Urinary bladder (tissue), 4 donors: ENCODE data around the gene ADAM29. TPM values are rescaled to one million over a fixed set of nuclear protein-coding genes. Genes with fewer than 3 reads are reported as not detected.
"Not testable (repeated sequence)": the region's sequence is repeated elsewhere in the genome, so short reads cannot be mapped to it uniquely, and the experiment has no call there.

ENCODE experiments used
- DNase-seq: peaks from one replicate; pipeline ENCODE4 v3.0.0-alpha.2; 2015; ENCODE audit errors: extremely low spot score
- H3K27ac ChIP-seq: one replicate; pipeline ENCODE4 v1.5.1; 2013; ENCODE audit warnings: low read depth, mild to moderate bottlenecking, moderate library complexity
- H3K36me3 ChIP-seq: one replicate; pipeline ENCODE4 v1.6.1; 2013; ENCODE audit warnings: mild to moderate bottlenecking, moderate library complexity; ENCODE audit not compliant: insufficient read depth
- H3K4me1 ChIP-seq: one replicate; pipeline ENCODE4 v1.6.1; 2013; ENCODE audit warnings: mild to moderate bottlenecking, moderate library complexity; ENCODE audit not compliant: insufficient read depth
- H3K4me3 ChIP-seq: one replicate; pipeline ENCODE4 v1.5.1; 2013; ENCODE audit warnings: low read depth, low read length
- WGBS: extraction: QIAGEN DNeasy Blood & Tissue Kit; methylation state at CpG from one replicate; pipeline ENCODE4 v1.1.7; 2013; 5-methylcytosine and 5-hydroxymethylcytosine counted together
- polyA plus RNA-seq: library from polyadenylated mRNA; stranded (reverse); fragments of 200-250 nt; gene quantifications from one replicate; pipeline ENCODE4 v1.2.3, GENCODE V29; 2013
- total RNA-seq: library from RNA; depleted of rRNA; stranded (reverse); fragments of >200 nt; gene quantifications from one replicate; pipeline ENCODE4 v1.2.3, GENCODE V29; 2014
- donor health status: healthy with polysubstance abuse.
- donor health status: healthy.

ADAM29 gene
- total RNA-seq (not detected), polyA plus RNA-seq (not detected)

DNA sequence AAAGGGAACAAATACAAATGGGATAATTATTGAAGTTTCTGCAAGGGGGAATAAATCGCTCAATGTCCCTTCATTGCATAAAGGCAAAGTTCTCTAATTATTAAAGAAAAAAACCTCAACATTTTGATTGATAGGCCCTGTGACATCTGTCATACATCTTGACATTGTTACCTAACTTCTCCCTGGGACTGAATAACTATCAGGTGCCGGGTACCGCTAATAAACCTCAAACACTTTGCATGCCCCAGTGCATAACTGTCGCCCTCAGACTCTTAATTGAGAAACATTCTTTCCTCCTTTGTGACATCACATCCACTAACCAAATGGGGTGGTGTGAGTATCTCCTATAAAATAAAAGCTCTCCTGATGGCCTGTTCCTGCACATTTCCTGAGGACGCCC, at the start of gene ADAM29:
Gene ADAM29, plus strand, starts transcription at position 301 of the 400 bp plus-strand sequence. CDS start 57,168 bp downstream, outside the sequence.
- no peak for DNase-seq
- Histone ChIP-seq H3K27ac (no peak within 1 kb of the TSS), H3K4me3 (no peak within 1 kb of the TSS), H3K4me1 (no peaks in the 10 kb centered on the region), H3K36me3 (no peaks in the 10 kb centered on the region)
- WGBS, result 89% methylated on average over 5 of the region's 5 CpGs

DNA sequence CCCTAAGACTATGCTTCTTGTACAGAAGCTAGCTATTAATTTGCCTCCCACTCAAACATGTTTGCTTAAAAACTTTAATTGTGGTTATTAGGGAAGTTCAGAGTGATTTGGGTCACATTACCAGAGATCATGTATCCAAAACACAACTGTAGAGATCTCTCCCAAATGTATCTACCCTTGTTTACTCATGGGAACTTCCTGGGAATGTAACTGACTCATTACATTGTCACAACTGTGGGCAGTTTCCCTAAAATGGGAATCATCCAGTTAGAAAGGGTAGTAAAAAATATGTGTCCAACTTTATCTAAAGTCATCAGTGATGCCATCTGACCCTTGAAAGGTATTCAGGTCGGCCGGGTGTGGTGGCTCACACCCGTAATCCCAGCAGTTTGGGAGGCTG, 48.8 kb upstream of the ADAM29 start:
- no peaks in the 10 kb centered on the region for H3K4me1 ChIP-seq
- no peak for DNase-seq
- H3K36me3 ChIP-seq, result no peaks in the 10 kb centered on the region
- H3K4me3 ChIP-seq, result no peak overlapping the region
- H3K27ac ChIP-seq, result no peak overlapping the region
- 73% methylated on average over 3 of the region's 3 CpGs for WGBS

DNA sequence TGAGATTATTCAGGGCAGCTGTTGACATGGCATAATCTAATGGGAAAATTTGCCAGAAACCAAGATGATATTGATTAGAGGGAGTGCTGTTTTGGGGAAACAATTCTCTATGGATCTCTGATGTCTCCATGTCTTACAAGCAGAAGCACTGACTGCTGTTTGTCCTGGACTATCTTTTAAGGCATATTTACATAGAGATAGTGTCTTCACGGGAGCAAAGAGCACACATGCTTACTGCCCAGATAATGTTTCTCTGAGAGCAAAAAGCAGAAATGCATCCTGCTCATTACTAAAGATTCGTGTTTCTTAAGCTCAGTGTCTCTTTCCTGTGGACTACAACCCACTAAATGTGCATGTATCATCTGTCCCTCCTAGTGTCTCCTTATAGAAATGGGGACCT, 47.8 kb upstream of the ADAM29 start:
- no peak overlapping the region for H3K27ac ChIP-seq
- no peaks in the 10 kb centered on the region for H3K4me1 ChIP-seq
- no peak overlapping the region for H3K4me3 ChIP-seq
- 33% methylated on average over 2 of the region's 2 CpGs for WGBS
- no peak for DNase-seq
- no peaks in the 10 kb centered on the region for H3K36me3 ChIP-seq

DNA sequence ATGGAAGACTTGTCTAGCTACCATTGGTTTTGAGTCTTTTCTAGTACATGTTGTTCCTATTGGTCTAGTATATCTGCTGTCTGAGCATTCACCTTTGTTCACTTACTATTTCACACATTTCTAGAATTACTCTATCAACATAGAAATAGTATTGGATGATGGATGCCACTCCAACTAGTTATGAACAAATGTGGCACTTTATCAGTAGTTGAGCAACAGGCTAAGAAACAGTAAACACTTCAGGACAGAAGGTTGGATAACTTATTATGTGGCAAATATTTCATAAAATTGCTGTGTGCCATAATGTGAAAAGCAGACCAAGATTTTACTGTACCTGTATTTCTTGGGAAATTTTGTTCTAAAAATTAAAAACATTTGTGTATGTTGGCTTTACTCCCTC, 46.8 kb upstream of the ADAM29 start:
- Histone ChIP-seq H3K36me3 (no peaks in the 10 kb centered on the region), H3K4me3 (no peak overlapping the region), H3K27ac (no peak overlapping the region), H3K4me1 (no peaks in the 10 kb centered on the region)
- DNase-seq, result no peak

DNA sequence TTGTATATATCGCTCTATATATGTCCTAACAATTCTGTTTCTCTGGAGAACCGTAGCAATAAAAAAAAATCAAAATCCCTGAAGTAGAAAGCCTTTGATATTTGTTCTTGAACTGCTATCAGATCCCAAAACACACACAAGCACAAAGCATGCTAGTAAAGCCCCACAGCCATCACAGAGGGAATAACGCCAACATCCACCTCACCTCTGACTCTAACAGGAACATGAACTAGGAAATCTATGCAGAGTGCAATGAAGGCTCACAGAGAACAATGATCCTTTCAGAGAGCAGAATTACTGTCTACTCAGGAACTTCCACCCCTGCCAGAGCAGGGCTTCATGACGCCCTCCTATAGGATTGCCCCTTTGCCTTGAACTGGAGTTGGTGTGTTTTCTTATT, 45.0 kb upstream of the ADAM29 start:
- DNase-seq, H3K36me3 ChIP-seq, H3K4me3 ChIP-seq, H3K27ac ChIP-seq, H3K4me1 ChIP-seq: not testable (repeated sequence)
- WGBS, result 28% methylated on average over 3 of the region's 4 CpGs

DNA sequence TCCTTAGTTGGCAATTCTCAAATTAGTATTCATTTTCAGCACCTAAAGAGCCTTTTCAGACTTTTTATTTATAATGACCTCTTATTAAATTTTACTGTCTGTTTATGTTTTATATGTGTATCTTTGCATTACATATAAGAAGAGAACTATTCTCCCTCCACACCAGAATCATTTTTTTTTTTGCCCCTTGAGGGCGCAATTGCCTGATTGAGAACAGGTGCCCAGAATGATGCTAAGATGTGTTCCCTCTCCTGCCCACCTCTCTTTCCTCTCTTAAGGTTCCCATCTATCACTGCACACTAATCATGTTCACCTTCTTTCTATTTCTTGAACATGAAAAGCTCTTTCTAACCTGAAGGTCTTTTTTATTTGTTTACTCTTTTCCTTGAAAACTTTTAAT, 44.2 kb upstream of the ADAM29 start:
- 53% methylated on average over 1 of the region's 1 CpG for WGBS
- no peak overlapping the region for H3K4me3 ChIP-seq

DNA sequence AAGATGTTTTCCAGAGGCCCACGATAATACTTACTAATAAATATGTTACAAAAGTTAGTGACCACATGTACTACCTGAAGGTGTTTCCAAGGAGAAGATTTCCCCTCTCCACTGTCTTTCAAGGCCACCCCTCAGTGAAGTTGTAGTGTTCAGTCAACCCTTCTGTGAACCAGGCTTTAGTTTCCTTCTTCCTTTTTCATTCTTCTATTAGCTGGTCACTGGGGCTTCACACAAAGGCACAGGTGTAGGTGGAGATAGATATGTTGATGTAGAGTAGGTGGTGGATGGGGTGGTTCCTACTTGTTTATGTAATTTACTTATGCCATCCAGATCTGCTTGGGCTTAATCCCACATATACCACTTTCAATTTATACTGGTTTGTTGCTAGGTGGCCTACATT, 43.3 kb upstream of the ADAM29 start:
- Histone ChIP-seq H3K4me1 (no peaks in the 10 kb centered on the region), H3K36me3 (no peaks in the 10 kb centered on the region), H3K4me3 (no peak overlapping the region), H3K27ac (no peak overlapping the region)
- WGBS, result 77% methylated on average over 1 of the region's 1 CpG
- DNase-seq, result no peak

More for the DNA sequence above, 44.2 kb upstream of the ADAM29 start:
- H3K36me3 ChIP-seq, result no peaks in the 10 kb centered on the region
- no peaks in the 10 kb centered on the region for H3K4me1 ChIP-seq
- H3K27ac ChIP-seq, result no peak overlapping the region
- DNase-seq, result no peak

DNA sequence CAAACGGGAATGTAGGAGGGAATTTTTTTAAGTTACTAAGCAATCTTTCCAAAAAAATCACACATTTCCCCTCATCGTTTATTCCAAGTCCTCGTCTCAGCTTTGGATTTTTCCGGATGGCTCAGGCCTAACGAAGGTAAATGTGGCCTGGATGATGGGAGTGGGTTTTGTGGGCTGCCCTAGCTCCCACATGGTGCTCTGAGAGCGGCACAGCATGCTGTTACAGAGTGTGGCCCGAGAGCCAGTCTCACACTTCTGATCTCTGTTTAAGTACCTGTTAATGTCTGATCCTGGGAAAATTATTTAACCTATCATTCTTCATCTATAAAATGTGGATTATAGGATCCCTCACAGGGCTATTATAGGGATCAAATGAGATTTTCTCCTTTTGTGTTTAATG, 38.2 kb upstream of the ADAM29 start:
- Histone ChIP-seq H3K36me3 (no peaks in the 10 kb centered on the region), H3K4me1 (no peaks in the 10 kb centered on the region), H3K27ac (no peak overlapping the region), H3K4me3 (no peak overlapping the region)
- DNase-seq, result no peak
- WGBS, result 64% methylated on average over 7 of the region's 7 CpGs

DNA sequence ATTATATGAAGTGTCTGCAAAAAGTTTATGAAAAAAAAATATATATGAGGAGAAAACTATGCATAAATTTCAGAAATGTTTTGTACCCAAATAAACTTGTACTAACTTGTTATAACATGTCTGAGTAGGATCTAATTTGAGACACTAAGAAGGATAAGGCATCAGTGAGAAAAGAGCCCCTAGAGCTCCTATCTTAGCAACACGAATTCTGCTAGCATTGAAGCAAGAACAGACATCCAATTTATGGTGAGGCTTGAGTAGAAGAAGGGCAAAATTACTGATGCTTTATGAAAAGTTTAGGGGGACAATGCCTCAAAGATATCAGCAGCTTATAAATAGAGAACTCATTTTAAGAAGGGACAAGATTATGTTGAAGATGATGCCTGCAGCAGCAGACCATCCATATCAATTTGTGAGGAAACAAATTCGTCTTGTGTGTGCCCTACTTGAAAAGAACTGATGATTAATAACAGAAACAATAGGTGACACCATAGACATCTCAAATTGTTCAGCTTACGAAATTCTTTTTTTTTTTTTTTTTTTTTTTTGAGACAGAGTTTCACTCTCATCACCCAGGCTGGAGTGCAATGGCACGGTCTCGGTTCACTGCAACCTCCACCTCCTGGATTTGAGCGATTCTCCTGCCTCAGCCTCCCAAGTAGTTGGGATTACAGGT, 35.7 kb upstream of the ADAM29 start:
- WGBS, result 73% methylated on average over 6 of the region's 6 CpGs
- Histone ChIP-seq H3K4me3 (no peak overlapping the region), H3K27ac (no peak overlapping the region), H3K4me1 (no peaks in the 10 kb centered on the region), H3K36me3 (no peaks in the 10 kb centered on the region)
- DNase-seq, result no peak

DNA sequence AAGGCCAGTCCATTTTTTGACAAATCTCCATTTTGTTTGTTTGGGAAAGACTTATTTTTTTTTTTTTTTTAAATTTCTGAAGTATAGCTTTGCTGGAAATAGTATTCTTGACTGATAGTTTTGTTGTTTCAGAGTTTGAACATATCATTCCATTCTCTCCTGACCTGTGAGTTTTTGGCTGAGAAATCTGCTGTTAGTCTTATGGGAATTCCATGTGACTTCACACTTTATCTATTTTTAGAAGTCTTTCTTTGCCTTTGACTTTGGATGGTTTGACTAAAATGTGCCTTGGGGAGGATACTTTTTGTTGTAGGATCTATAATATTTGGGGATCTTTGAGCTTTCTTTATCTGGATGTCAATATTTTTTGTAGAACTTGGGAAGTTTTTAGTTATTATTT, 10.7 kb upstream of the ADAM29 start:
- H3K4me3 ChIP-seq, result no peak overlapping the region
- no peak for DNase-seq
- H3K4me1 ChIP-seq, result no peaks in the 10 kb centered on the region
- H3K27ac ChIP-seq, result no peak overlapping the region
- no peaks in the 10 kb centered on the region for H3K36me3 ChIP-seq

DNA sequence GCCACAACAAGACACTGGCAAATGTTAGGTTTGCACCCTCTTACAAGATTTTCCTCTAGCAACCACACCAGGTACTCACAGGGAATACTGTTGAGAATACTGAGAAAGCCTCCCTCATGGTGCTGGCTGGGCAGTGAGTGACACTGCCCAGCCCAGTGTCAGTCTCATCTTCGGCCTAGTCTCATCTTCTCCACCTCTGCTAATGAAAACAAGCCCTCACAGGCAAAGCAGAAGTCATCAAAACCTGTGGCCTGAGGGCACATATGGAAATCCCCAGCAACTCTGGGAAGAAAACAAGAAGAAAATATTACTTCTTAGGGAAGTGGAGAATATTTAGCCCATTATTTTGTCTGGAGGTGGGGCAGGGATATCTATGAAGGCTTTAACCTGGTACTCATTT, 7.9 kb upstream of the ADAM29 start:
- DNase-seq, result no peak
- H3K4me3 ChIP-seq, result no peak overlapping the region
- 59% methylated on average over 1 of the region's 1 CpG for WGBS

DNA sequence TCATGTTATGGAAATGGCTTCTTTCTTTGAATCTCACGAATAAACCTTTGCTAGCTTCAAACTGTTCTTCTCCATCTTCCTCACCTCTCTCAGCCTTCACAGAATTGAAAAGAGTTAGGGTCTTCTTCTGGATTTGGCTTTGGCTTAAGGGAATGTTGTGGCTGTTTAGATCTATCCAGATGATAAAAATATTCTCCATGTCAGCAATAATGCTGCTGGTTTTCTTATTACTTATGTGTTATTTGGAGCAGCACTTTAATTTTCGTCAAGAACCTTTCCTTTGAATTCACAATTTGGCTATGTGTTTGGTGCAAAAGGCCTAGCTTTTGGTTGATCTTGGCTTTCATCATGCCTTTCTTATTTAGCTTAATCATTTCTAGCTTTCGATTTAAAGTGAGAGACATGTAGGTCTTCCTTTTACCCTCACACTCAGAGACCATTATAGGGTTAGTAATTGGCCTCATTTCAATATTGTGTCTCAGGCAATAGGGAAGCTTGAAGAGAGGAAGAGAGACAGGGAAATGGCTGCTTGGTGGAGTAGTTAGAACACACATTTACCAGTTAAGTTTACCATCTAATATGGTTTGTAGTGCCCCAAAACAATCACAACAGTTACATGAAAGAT, 5.1 kb upstream of the ADAM29 start:
- Histone ChIP-seq H3K36me3 (no peaks in the 10 kb centered on the region), H3K4me3 (no peak overlapping the region), H3K27ac (no peak overlapping the region), H3K4me1 (no peaks in the 10 kb centered on the region)
- 84% methylated on average over 3 of the region's 3 CpGs for WGBS
- no peak for DNase-seq

More for the DNA sequence above, 7.9 kb upstream of the ADAM29 start:
- H3K4me1 ChIP-seq, result no peaks in the 10 kb centered on the region
- H3K36me3 ChIP-seq, result no peaks in the 10 kb centered on the region
- H3K27ac ChIP-seq, result no peak overlapping the region

DNA sequence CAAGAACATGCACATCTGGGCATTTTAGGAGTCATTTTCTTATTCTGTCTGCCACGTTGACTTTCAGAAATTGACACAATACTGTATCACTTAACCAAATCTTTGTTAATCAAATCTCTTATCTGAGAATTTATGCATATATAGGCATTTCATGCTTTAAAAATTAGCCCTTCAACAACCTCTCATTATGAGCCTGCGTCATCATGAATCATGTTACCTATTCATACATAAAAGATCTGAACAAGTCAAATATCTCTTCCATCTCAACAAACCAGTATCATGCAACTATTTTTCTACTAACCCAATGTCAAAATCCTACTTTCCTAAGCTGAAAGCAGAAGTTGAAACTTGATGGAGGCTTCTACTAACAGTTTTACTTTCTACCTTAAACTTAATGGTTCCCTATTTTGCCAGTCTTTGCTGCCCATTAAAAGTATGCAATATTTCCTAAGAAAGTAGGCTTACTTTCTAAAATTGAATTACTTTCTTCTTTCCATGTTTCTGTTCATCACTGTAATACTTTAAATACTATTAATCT, 1.8 kb downstream of the ADAM29 start:
- no peaks in the 10 kb centered on the region for H3K4me1 ChIP-seq
- WGBS, result 81% methylated on average over 2 of the region's 2 CpGs
- H3K4me3 ChIP-seq, result no peak overlapping the region
- no peak for DNase-seq
- no peak overlapping the region for H3K27ac ChIP-seq
- no peaks in the 10 kb centered on the region for H3K36me3 ChIP-seq

DNA sequence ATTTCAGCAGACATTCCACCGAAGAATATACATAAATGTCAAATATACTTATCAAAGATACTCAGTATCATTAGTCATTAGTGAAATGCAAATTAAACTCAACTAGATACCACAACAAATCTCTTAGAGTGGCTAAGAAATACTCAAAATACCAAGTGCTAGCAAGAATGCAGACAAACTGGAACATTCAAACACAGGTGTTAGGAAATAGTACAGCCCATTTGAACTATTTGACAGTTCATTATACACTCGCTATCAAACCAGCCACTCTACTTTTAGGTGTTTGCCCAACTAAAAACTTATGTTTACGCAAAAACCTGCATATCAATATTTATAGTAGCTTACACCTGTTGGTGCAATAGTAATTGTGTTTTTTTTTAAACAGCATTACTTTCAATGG, 8.8 kb downstream of the ADAM29 start:
- no peaks in the 10 kb centered on the region for H3K36me3 ChIP-seq
- DNase-seq, result no peak
- 85% methylated on average over 3 of the region's 3 CpGs for WGBS
- H3K4me1 ChIP-seq, result no peaks in the 10 kb centered on the region
- no peak overlapping the region for H3K27ac ChIP-seq
- H3K4me3 ChIP-seq, result no peak overlapping the region
